ENCODE measurements around the gene CLDN6. TPM values are rescaled to one million over a fixed set of nuclear protein-coding genes. Genes with fewer than 3 reads are reported as not detected.
A peak's percentile ranks its signal among the peaks of the same experiment; 100 is the strongest.
"Not testable (repeated sequence)": the region's sequence is repeated elsewhere in the genome, so short reads cannot be mapped to it uniquely, and the experiment has no call there.

Gene CLDN6
- total and polyA plus RNA-seq, 3 donors from 2014 or later, result 0.55 to 0.74 (median 0.70) TPM

DNA sequence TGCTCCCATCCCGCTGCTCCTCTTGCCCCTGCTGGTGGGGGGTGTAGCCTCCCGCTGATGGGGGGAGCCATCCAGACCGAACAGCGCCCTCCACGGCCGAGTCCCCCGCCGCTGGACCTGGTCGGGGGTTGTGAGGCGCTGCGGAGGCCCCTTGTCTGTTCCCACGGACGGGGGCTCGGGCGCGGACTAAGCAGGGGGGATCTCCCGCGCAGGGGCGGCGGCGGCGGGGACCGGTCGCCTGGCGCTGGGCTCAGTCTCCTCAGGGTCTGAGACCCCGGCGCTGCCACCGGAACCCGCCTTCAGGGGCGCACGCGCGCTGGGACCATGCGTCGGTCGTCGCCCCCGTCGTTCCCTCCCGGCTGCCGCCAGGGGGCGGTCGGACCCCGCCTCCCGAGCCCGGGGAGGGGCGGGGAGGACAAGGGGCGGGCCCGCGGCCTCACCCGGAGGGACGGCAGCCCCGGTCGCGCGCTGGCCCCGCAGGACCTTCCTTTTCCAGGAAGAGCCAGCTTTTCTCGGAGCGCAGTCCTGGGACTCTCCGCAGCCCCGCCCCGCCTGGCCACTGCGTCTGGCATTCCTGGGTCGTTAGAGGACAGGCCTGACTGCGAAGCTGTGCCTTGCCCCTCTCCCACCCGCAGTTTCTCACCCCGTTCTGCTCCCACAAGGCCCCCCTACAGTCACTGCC lies 41.2 kb upstream of the CLDN6 start:
- intact Hi-C loops (cut with DNase I; ENCODE audit: low total_unique reads), result loop anchor here (5.0 kb wide), 1 partner anchor 68 kb away; no protein-coding TSS in a partner anchor
- Histone ChIP-seq H3K36me3 (ENCODE audit: low read depth, missing control alignments) (no peaks in the 10 kb centered on the region), H3K9me3 (no peaks in the 10 kb centered on the region), H3K27me3 (no peaks in the 10 kb centered on the region), H3K4me1 (peaks cover 14% of the 10 kb centered on the region), H3K27ac (peak overlapping the region; percentile 54 to 58), H3K4me3 (peak overlapping the region; percentile 69 to 72)
- TF ChIP-seq POLR2A (IDR thresholded peaks at IDR 0.05), result no peak
- TF ChIP-seq, protein P1, sequence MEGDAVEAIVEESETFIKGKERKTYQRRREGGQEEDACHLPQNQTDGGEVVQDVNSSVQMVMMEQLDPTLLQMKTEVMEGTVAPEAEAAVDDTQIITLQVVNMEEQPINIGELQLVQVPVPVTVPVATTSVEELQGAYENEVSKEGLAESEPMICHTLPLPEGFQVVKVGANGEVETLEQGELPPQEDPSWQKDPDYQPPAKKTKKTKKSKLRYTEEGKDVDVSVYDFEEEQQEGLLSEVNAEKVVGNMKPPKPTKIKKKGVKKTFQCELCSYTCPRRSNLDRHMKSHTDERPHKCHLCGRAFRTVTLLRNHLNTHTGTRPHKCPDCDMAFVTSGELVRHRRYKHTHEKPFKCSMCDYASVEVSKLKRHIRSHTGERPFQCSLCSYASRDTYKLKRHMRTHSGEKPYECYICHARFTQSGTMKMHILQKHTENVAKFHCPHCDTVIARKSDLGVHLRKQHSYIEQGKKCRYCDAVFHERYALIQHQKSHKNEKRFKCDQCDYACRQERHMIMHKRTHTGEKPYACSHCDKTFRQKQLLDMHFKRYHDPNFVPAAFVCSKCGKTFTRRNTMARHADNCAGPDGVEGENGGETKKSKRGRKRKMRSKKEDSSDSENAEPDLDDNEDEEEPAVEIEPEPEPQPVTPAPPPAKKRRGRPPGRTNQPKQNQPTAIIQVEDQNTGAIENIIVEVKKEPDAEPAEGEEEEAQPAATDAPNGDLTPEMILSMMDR (IDR thresholded peaks at IDR 0.05), result peak; percentile 95 to 99 (median 96)
- WGBS, 2 donors, result 0 to 1% methylated on average over 3 to 61 of the region's 67 CpGs
- peak; percentile 83 for DNase-seq

DNA sequence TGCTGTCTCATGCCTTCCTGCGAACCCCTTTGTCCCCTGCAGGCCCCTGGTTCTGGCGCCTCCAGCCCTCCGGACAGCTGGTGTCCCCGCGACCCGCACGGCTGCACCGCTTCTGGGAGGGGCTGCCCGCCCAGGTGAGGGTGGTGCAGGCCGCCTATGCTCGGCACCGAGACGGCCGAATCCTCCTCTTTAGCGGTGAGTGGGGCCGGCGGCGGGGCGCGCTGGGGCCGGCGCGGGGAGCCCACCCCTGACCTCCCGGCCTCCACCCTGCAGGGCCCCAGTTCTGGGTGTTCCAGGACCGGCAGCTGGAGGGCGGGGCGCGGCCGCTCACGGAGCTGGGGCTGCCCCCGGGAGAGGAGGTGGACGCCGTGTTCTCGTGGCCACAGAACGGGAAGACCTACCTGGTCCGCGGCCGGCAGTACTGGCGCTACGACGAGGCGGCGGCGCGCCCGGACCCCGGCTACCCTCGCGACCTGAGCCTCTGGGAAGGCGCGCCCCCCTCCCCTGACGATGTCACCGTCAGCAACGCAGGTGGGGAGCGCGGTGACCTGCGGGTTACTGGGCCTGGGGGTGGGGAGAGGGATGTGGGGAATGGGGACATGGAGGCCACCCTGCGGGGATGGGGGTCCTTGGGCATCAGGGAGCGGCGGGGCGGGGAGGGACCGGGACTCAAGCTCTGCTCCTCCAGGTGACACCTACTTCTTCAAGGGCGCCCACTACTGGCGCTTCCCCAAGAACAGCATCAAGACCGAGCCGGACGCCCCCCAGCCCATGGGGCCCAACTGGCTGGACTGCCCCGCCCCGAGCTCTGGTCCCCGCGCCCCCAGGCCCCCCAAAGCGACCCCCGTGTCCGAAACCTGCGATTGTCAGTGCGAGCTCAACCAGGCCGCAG lies 40.4 kb upstream of the CLDN6 start:
- peaks cover 14% of the 10 kb centered on the region for H3K4me1 ChIP-seq
- H3K4me3 ChIP-seq, result peak overlapping the region; percentile 69 to 72
- WGBS, 2 donors, result 9 to 60% methylated on average over 1 to 70 of the region's 77 CpGs
- H3K36me3 ChIP-seq (ENCODE audit: low read depth, missing control alignments), result no peaks in the 10 kb centered on the region
- peak; percentile 67 for DNase-seq
- H3K27me3 ChIP-seq, result no peaks in the 10 kb centered on the region
- intact Hi-C loops (cut with DNase I; ENCODE audit: low total_unique reads), result loop anchor here (5.0 kb wide), 1 partner anchor 69 kb away; no protein-coding TSS in a partner anchor
- H3K27ac ChIP-seq, result peak overlapping the region; percentile 26 to 54
- no peak for TF ChIP-seq POLR2A (IDR thresholded peaks at IDR 0.05)
- TF ChIP-seq, protein P1 (IDR thresholded peaks at IDR 0.05), result no peak
- H3K9me3 ChIP-seq, result no peaks in the 10 kb centered on the region

DNA sequence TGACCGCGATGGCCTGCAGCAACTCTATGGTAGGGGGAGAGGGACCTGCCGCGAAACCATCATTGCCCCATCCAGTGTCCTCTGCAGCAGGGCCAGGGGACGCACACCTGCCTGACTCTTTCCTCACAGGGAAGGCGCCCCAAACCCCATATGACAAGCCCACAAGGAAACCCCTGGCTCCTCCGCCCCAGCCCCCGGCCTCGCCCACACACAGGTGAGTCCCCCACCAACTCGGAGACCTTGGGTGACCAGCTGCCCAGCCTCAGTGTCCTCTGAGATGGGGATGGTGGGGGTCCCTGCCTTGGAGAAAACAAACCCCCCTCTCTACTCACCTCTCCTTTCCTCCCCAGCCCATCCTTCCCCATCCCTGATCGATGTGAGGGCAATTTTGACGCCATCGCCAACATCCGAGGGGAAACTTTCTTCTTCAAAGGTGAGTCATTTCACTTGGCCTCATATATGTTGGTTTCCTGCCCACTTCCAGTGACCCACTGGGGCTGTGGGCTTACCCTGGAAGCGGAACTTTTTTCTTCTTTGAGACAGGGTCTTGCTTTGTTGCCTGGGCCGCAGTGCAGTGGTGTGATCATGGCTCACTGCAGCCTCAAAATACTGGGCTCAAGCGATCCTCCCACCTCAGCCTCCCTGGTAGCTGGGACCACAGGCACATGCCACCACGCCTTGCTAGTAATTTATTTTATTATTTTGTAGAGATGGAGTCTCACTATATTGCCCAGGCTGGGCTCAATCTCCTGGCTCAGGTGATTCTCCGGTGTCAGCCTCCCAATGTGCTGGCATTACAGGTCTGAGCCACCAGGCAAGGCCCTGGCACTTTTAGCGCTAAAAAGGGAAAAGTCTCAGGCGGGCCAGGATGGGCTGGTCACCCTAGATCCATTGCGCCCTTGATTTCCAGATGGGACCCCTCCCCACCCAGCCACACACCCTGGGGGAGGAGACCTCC lies 39.5 kb upstream of the CLDN6 start:
- Histone ChIP-seq H3K36me3 (ENCODE audit: low read depth, missing control alignments) (no peaks in the 10 kb centered on the region), H3K9me3 (no peaks in the 10 kb centered on the region), H3K4me1 (peaks cover 14% of the 10 kb centered on the region), H3K27me3 (no peaks in the 10 kb centered on the region), H3K4me3 (no peak overlapping the region), H3K27ac (no peak overlapping the region)
- TF ChIP-seq POLR2A (IDR thresholded peaks at IDR 0.05), result no peak
- TF ChIP-seq, protein P1 (IDR thresholded peaks at IDR 0.05), result no peak
- no peak for DNase-seq
- WGBS, 2 donors, result 74 to 93% methylated on average over 15 to 22 of the region's 22 CpGs
- intact Hi-C loops (cut with DNase I; ENCODE audit: low total_unique reads), result loop anchor here (5.0 kb wide), 1 partner anchor 70 kb away; no protein-coding TSS in a partner anchor

DNA sequence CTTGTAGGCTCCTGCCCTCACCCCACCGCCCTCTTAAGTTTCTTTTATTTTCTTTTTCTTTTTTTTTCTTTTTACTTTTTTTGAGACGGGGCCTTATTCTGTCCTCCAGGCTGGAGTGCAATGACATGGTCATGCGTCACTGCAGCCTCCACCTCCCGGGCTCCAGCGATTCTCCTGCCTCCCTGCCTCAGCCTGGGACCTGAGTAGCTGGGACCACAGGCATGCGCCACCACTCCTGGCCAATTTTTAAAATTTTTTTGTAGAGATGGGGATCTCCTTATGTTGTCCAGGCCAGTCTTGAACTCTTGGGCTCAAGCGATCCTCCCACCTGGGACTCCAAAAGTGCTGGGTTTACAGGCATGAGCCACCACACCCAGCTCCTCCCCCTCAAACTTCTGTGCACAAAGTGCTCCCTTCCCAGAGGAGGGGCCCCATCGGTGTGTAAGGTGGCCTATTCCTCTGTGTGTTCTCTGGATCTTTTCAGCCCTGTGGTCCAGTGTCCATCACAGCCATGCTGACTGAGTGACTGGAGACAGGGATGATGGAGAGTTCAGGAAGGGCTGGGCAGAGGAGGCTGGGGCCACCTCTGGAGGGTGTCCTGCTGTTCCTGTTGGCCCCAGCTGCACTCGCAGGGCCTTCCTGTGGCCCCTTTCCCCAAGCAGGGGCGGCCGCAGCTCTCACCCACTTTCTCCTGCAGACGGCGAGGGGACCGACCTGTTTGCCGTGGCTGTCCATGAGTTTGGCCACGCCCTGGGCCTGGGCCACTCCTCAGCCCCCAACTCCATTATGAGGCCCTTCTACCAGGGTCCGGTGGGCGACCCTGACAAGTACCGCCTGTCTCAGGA lies 38.6 kb upstream of the CLDN6 start:
- no peak for DNase-seq
- Histone ChIP-seq H3K4me3 (no peak overlapping the region), H3K27ac (no peak overlapping the region), H3K4me1 (peaks cover 14% of the 10 kb centered on the region), H3K9me3 (no peaks in the 10 kb centered on the region), H3K27me3 (no peaks in the 10 kb centered on the region), H3K36me3 (ENCODE audit: low read depth, missing control alignments) (no peaks in the 10 kb centered on the region)
- TF ChIP-seq, protein P1 (IDR thresholded peaks at IDR 0.05), result no peak
- TF ChIP-seq POLR2A (IDR thresholded peaks at IDR 0.05), result no peak
- intact Hi-C loops (cut with DNase I; ENCODE audit: low total_unique reads), result loop anchor here (5.0 kb wide), 1 partner anchor 71 kb away; no protein-coding TSS in a partner anchor
- whole genome bisulfite sequencing, 2 donors, result 84 to 88% methylated on average over 8 to 19 of the region's 19 CpGs

DNA sequence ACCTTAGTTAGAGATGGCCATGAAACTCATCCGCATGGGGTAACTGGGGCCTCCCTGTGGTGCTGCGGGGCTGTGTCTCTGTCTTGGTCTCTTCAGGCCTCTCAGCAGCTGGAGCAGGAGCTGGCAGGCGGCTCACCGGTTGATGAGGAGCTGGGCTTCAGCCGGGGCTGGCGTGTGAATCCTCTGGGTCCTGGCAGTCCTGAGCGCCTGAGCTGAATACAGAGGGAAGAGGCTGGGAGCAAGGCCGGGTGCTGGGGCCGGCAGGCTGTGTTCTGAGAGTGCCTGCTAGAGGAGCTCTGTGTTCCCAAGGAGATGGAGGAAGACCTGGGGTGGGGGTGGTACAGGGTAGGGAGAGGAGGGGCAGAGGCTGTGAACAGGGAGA lies 37.7 kb upstream of the CLDN6 start:
- WGBS, 2 donors, result 51 to 66% methylated on average over 4 to 9 of the region's 9 CpGs
- not testable (repeated sequence) for H3K27me3 ChIP-seq; H3K27ac ChIP-seq; H3K9me3 ChIP-seq; H3K4me3 ChIP-seq; H3K36me3 ChIP-seq (ENCODE audit: low read depth, missing control alignments); DNase-seq
- intact Hi-C loops (cut with DNase I; ENCODE audit: low total_unique reads), result loop anchor here (5.0 kb wide), 1 partner anchor 72 kb away; no protein-coding TSS in a partner anchor
- H3K4me1 ChIP-seq, result peaks cover 14% of the 10 kb centered on the region

All from testis (tissue), 3 donors.